Omental fat pad (tissue), 4 donors: ENCODE data around the gene MEF2A. TPM values are rescaled to one million over a fixed set of nuclear protein-coding genes. Genes with fewer than 3 reads are reported as not detected.

Experiments used
- ATAC-seq: fragments of 150-250 bp; one replicate; pipeline ENCODE4 v1.9.1; 2016; ENCODE audit warnings: mild to moderate bottlenecking, moderate library complexity; ENCODE audit not compliant: low FRiP score
- DNase-seq: peaks from one replicate; pipeline ENCODE4 v3.0.0-alpha.2; 2019; ENCODE audit warnings: low spot score
- total RNA-seq, 4 donors: library from RNA; depleted of rRNA; stranded (reverse); fragments of >200 nt; gene quantifications; one replicate each; pipeline ENCODE4 v1.1.0, GENCODE V29; 2016
- TF ChIP-seq, protein P1 (sequence below), 3 donors: fragments of 450-650 bp; IDR thresholded peaks; one replicate each; pipeline ENCODE4 v1.5.1; 2016 to 2017; ENCODE audit warnings: antibody characterized with exemption in 3 of 3, mild to moderate bottlenecking in 3 of 3, moderate library complexity in 2 of 3

The MEF2A gene
- total RNA-seq, 4 donors from 2014 or later = 47.8 to 74.4 (median 54.0) TPM

- ATAC-seq (no peak), DNase-seq (no peak)
- TF ChIP-seq, protein P1, sequence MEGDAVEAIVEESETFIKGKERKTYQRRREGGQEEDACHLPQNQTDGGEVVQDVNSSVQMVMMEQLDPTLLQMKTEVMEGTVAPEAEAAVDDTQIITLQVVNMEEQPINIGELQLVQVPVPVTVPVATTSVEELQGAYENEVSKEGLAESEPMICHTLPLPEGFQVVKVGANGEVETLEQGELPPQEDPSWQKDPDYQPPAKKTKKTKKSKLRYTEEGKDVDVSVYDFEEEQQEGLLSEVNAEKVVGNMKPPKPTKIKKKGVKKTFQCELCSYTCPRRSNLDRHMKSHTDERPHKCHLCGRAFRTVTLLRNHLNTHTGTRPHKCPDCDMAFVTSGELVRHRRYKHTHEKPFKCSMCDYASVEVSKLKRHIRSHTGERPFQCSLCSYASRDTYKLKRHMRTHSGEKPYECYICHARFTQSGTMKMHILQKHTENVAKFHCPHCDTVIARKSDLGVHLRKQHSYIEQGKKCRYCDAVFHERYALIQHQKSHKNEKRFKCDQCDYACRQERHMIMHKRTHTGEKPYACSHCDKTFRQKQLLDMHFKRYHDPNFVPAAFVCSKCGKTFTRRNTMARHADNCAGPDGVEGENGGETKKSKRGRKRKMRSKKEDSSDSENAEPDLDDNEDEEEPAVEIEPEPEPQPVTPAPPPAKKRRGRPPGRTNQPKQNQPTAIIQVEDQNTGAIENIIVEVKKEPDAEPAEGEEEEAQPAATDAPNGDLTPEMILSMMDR (IDR thresholded peaks at IDR 0.05) = no peak
These were observed 141.9 kb downstream of the MEF2A start for GRCh38 chr15:99707473-99708270.

DNA sequence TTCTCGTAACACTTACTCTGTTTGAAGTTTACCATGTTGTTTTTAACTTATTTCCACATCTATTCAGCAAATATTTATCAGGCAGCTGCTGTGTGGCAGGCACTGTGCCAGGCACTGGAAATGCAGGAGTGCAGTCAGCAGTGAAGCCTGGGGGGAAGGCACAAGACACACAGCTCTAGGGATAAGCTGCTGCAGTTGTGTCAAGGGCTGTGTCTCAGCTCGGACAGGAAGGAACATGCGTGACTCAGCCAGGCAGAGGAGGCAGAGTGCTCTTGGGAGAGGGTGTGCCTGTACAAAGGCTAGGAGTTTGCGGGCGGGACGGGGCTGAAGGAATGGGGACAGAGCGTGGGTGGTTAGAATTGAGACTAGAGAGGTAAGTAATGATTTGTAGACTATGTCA lies 142.8 kb downstream of the MEF2A start:
- TF ChIP-seq, protein P1 (IDR thresholded peaks at IDR 0.05) = no peak
- ATAC-seq (peak; percentile 89), DNase-seq (peak; percentile 50)

DNA sequence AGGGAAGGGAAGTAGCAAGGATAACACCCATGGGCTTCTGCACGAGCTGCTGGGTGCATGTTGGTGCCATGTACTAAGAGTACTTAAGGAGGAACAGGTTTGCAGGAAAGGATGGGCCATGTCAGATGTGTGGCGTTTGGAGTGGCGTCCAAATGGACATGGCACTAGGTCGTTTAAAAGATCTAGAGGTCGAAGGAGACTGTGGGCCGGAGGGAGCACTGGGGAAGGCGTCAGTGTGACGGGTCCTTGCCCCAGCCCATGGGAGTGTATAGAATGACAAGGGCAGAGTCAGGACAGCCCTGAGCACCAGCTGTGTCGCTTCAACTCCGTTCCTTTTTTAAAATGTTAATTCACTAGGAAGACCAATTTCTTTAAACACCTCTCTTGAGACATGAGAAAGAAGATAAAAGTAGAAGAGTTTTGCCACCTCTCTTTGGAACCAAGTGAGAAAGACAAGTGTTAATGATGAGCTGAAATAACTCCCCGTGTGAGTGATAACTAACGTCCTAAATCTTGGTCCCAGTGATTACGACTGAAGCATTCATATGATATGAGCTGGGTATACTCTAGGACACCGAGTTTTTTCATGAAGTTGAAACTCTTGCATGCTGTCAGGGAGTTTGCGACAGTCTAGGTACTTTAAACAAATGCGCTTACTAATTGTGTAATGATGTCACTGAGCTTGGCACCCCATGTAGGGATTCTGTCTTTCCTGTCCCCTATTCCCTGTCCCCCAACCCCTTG lies 143.6 kb downstream of the MEF2A start:
- ATAC-seq (no peak), DNase-seq (no peak)
- TF ChIP-seq, protein P1 (IDR thresholded peaks at IDR 0.05) = no peak

- no peak for ATAC-seq
- DNase-seq = no peak
- TF ChIP-seq, protein P1 (IDR thresholded peaks at IDR 0.05) = no peak
These were observed 145.8 kb downstream of the MEF2A start for GRCh38 chr15:99711625-99712024.

- TF ChIP-seq, protein P1 (IDR thresholded peaks at IDR 0.05) = no peak
- no peak for DNase-seq
These were observed 146.6 kb downstream of the MEF2A start for GRCh38 chr15:99712415-99712814.

DNA sequence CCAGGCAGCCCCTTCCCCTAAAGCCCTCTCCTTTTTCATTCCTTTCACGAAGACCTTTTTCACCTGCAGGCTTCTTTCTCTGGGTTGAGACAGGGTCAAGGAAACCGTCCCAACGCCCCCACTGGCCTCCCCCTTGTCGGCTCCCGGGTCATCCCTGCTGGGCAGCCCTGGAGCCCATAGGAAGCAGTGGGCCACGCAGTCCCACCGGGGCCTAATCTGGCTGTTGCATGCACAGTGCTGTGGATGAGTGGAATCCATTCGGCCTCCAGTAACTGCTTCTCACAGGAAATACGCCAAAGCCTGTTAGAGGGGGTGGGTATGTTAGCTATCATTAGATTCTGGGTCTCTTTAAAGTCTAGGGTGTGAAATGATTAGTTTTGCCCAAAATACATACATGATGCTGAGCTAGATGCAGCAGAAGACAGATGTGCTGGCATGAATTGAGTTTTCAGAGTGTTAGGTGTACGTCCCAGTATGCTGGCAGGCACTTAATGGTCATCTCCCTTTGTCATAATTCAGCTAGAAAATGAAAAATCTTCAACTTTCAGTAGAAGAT lies 150.8 kb downstream of the MEF2A start:
- DNase-seq (no peak), ATAC-seq (no peak)
- TF ChIP-seq, protein P1 (IDR thresholded peaks at IDR 0.05) = no peak

More at GRCh38 chr15:99712415-99712814, 146.6 kb downstream of the MEF2A start:
- ATAC-seq = no peak
